Measurements from ENCODE around the gene KLF13. TPM values are rescaled to one million over a fixed set of nuclear protein-coding genes. Genes with fewer than 3 reads are reported as not detected.
"Not testable (repeated sequence)": the region's sequence is repeated elsewhere in the genome, so short reads cannot be mapped to it uniquely, and the experiment has no call there.

The KLF13 gene
- total RNA-seq, 2 experiments from 2014 or later = 110 to 111 TPM

GRCh38 chr15:31349233-31350141 lies 22.9 kb downstream of the KLF13 start:
- Mint-ChIP-seq H3K9me3 (no peaks in the 10 kb centered on the region), H3K27me3 (no peaks in the 10 kb centered on the region), H3K27ac (peak overlapping the region; percentile 83), H3K4me3 (peak overlapping the region; percentile 37), H3K4me1 (peaks cover 81% of the 10 kb centered on the region), H3K36me3 (peaks cover 70% of the 10 kb centered on the region)
- DNase-seq = no peak

- Mint-ChIP-seq H3K36me3 (peaks cover 77% of the 10 kb centered on the region), H3K27ac (peak overlapping the region; percentile 99), H3K4me1 (peaks cover 87% of the 10 kb centered on the region), H3K9me3 (peaks cover 1% of the 10 kb centered on the region), H3K4me3 (peak overlapping the region; percentile 68), H3K27me3 (no peaks in the 10 kb centered on the region)
- no peak for DNase-seq
Measured at GRCh38 chr15:31350771-31351170, 24.1 kb downstream of the KLF13 start.

DNA sequence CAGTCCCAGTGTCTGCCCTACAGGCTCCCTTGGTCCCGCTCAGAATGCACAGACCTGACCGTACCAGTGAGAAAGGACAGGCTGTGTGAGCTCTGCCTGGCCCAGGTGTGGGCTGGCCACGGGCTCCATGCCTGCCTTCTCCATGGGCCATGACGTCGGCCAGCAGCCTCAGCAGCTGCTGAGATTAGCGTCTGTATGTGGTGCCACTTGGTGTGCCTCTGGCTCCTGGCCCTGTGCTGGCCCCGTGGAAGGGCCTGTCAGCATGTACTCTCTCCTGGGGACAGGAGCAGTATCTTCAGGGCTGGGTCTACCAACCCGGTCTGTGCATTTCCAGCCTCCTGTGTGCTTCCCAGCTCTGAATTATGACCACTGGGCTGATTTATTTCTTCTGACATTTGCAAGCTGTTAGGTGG lies 25.7 kb downstream of the KLF13 start:
- Mint-ChIP-seq H3K36me3 (peaks cover 74% of the 10 kb centered on the region), H3K27me3 (no peaks in the 10 kb centered on the region), H3K27ac (peak overlapping the region; percentile 99), H3K4me1 (peaks cover 95% of the 10 kb centered on the region), H3K9me3 (peaks cover 1% of the 10 kb centered on the region), H3K4me3 (peak overlapping the region; percentile 38)
- DNase-seq = no peak

DNA sequence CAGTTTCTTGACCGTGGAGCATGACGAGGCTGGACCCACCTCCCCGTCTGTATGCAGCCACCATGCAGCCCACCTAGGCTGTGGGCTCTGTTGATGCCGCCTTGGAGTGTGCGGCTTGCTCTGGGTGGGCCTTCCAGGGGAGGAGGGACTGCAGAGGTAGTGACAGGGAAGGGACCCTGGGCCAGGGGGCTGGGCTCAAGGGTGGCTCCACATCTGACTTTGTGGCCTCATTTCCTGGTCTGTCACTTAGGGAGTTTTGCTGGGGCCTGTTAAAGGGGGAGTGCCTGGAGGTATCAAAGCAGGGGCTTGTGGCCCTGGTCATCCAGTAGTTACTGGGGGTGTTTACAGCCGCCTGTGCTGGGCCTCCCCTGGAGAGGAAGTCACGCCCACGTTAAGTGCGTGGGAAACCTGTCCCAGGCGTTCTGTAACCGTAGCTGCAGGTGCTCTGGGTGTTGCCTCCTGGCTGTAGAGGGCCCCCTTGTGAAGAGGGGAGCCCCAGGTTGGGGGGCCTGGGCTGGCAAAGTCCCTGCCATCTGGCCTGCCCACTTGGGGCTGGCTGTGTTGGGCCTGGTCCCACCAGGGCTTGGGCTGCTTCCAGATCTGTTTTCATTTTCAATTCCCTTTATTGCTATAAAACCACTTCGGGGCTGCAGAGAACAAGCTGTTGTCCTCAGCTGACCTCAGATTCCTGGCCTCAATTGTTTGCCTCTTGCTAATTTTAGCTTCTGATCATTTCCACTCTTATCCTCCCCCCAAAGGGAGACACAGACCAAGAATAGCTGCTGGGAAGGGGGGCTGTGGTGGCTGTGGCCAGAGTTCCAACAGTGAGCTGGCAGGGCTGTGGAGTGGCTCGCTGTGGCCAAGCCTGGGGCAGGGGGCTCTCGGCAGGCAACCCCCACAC lies 26.5 kb downstream of the KLF13 start:
- H3K27ac Mint-ChIP-seq = peak overlapping the region; percentile 99
- H3K27me3 Mint-ChIP-seq = no peaks in the 10 kb centered on the region
- H3K4me1 Mint-ChIP-seq = peaks cover 95% of the 10 kb centered on the region
- H3K4me3 Mint-ChIP-seq = peak overlapping the region; percentile 38
- peaks cover 1% of the 10 kb centered on the region for H3K9me3 Mint-ChIP-seq
- H3K36me3 Mint-ChIP-seq = peaks cover 71% of the 10 kb centered on the region
- peak; percentile 67 for DNase-seq

GRCh38 chr15:31353931-31354330 lies 27.3 kb downstream of the KLF13 start:
- Mint-ChIP-seq H3K9me3 (peaks cover 1% of the 10 kb centered on the region), H3K36me3 (peaks cover 71% of the 10 kb centered on the region), H3K27me3 (no peaks in the 10 kb centered on the region), H3K4me1 (peaks cover 95% of the 10 kb centered on the region), H3K27ac (peak overlapping the region; percentile 99), H3K4me3 (peak overlapping the region; percentile 38)
- DNase-seq = no peak

- H3K27me3 Mint-ChIP-seq, DNase-seq, H3K9me3 Mint-ChIP-seq: not testable (repeated sequence)
- H3K36me3 Mint-ChIP-seq = peaks cover 56% of the 10 kb centered on the region
- peaks cover 93% of the 10 kb centered on the region for H3K4me1 Mint-ChIP-seq
- peak overlapping the region; percentile 79 for H3K4me3 Mint-ChIP-seq
- H3K27ac Mint-ChIP-seq = peak overlapping the region; percentile 99
Measured at GRCh38 chr15:31356097-31356496, 29.5 kb downstream of the KLF13 start.

DNA sequence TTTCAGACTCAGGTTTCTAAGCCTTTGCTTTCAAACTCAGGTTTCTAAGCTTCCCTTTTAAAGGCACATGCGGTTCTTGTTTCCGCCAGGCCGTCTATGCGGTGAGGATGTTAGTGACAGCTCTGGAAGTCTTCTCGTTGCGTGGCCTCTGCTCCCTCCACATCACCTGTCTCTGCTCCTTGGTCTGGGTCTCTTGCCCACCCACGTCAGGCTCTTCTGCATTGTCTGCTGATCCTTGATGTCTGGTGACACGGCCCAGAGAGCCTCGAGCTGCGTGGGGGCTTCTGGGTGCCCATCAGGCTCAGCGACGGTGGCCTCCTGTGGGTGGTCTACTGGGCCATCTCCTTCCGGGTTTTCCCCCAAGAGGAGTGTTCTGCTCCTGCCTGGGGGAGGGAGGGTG lies 30.5 kb downstream of the KLF13 start:
- Mint-ChIP-seq H3K9me3 (peaks cover 1% of the 10 kb centered on the region), H3K27me3 (no peaks in the 10 kb centered on the region), H3K27ac (peak overlapping the region; percentile 99), H3K4me3 (peak overlapping the region; percentile 79), H3K36me3 (peaks cover 47% of the 10 kb centered on the region), H3K4me1 (peaks cover 94% of the 10 kb centered on the region)
- DNase-seq = peak; percentile 41

GRCh38 chr15:31358163-31358562 lies 31.5 kb downstream of the KLF13 start:
- peak overlapping the region; percentile 99 for H3K27ac Mint-ChIP-seq
- peaks cover 94% of the 10 kb centered on the region for H3K4me1 Mint-ChIP-seq
- DNase-seq = no peak
- H3K9me3 Mint-ChIP-seq = peaks cover 1% of the 10 kb centered on the region
- peak overlapping the region; percentile 79 for H3K4me3 Mint-ChIP-seq
- H3K27me3 Mint-ChIP-seq = no peaks in the 10 kb centered on the region
- peaks cover 50% of the 10 kb centered on the region for H3K36me3 Mint-ChIP-seq

- H3K4me3 Mint-ChIP-seq = peak overlapping the region; percentile 81
- H3K27me3 Mint-ChIP-seq = no peaks in the 10 kb centered on the region
- peaks cover 94% of the 10 kb centered on the region for H3K4me1 Mint-ChIP-seq
- DNase-seq = no peak
- H3K27ac Mint-ChIP-seq = peak overlapping the region; percentile 99
- H3K9me3 Mint-ChIP-seq = peaks cover 1% of the 10 kb centered on the region
- peaks cover 57% of the 10 kb centered on the region for H3K36me3 Mint-ChIP-seq
Measured at GRCh38 chr15:31358957-31359701, 32.5 kb downstream of the KLF13 start.

- H3K27ac Mint-ChIP-seq = peak overlapping the region; percentile 99
- peaks cover 1% of the 10 kb centered on the region for H3K9me3 Mint-ChIP-seq
- no peaks in the 10 kb centered on the region for H3K27me3 Mint-ChIP-seq
- DNase-seq = no peak
- peaks cover 54% of the 10 kb centered on the region for H3K36me3 Mint-ChIP-seq
- peak overlapping the region; percentile 81 for H3K4me3 Mint-ChIP-seq
- peaks cover 96% of the 10 kb centered on the region for H3K4me1 Mint-ChIP-seq
Measured at GRCh38 chr15:31359702-31360111, 33.1 kb downstream of the KLF13 start.

- Mint-ChIP-seq H3K4me1 (peaks cover 96% of the 10 kb centered on the region), H3K36me3 (peaks cover 49% of the 10 kb centered on the region), H3K4me3 (peak overlapping the region; percentile 81), H3K27ac (peak overlapping the region; percentile 99), H3K27me3 (no peaks in the 10 kb centered on the region), H3K9me3 (no peaks in the 10 kb centered on the region)
- DNase-seq = no peak
Measured at GRCh38 chr15:31360158-31360561, 33.5 kb downstream of the KLF13 start.

- DNase-seq = peak; percentile 68
- Mint-ChIP-seq H3K4me1 (peaks cover 95% of the 10 kb centered on the region), H3K4me3 (peak overlapping the region; percentile 81), H3K36me3 (peaks cover 40% of the 10 kb centered on the region), H3K27me3 (no peaks in the 10 kb centered on the region), H3K27ac (peak overlapping the region; percentile 99), H3K9me3 (no peaks in the 10 kb centered on the region)
Measured at GRCh38 chr15:31360843-31361763, 34.5 kb downstream of the KLF13 start.

- no peak for DNase-seq
- Mint-ChIP-seq H3K27ac (peak overlapping the region; percentile 99), H3K4me1 (peaks cover 95% of the 10 kb centered on the region), H3K27me3 (no peaks in the 10 kb centered on the region), H3K36me3 (peaks cover 33% of the 10 kb centered on the region), H3K4me3 (peak overlapping the region; percentile 81), H3K9me3 (no peaks in the 10 kb centered on the region)
Measured at GRCh38 chr15:31361764-31362515, 35.3 kb downstream of the KLF13 start.
